Measurements from ENCODE around the gene GABBR2.

The GABBR2 gene

GRCh38 chr9:98415782-98416181 lies 293.0 kb downstream of the GABBR2 start:
- H3K4me3 ChIP-seq (ENCODE audit: low read depth, low read length) = no peak overlapping the region
- TF ChIP-seq CTCF (IDR thresholded peaks at IDR 0.05; ENCODE audit: borderline replicate concordance, insufficient read depth, low read depth, low read length) = no peak

GRCh38 chr9:98413084-98413483 lies 295.7 kb downstream of the GABBR2 start:
- no peak overlapping the region for H3K4me3 ChIP-seq (ENCODE audit: low read depth, low read length)
- no peak for TF ChIP-seq CTCF (IDR thresholded peaks at IDR 0.05; ENCODE audit: borderline replicate concordance, insufficient read depth, low read depth, low read length)

- no peak overlapping the region for H3K4me3 ChIP-seq (ENCODE audit: low read depth, low read length)
- TF ChIP-seq CTCF (IDR thresholded peaks at IDR 0.05; ENCODE audit: borderline replicate concordance, insufficient read depth, low read depth, low read length) = no peak
Measured at GRCh38 chr9:98412101-98412842, 296.5 kb downstream of the GABBR2 start.

- no peak overlapping the region for H3K4me3 ChIP-seq (ENCODE audit: low read depth, low read length)
- no peak for TF ChIP-seq CTCF (IDR thresholded peaks at IDR 0.05; ENCODE audit: borderline replicate concordance, insufficient read depth, low read depth, low read length)
Measured at GRCh38 chr9:98410185-98410697, 298.5 kb downstream of the GABBR2 start.

GRCh38 chr9:98409719-98410118 lies 299.0 kb downstream of the GABBR2 start:
- no peak overlapping the region for H3K4me3 ChIP-seq (ENCODE audit: low read depth, low read length)
- TF ChIP-seq CTCF (IDR thresholded peaks at IDR 0.05; ENCODE audit: borderline replicate concordance, insufficient read depth, low read depth, low read length) = no peak

GRCh38 chr9:98406469-98406868 lies 302.3 kb downstream of the GABBR2 start:
- H3K4me3 ChIP-seq (ENCODE audit: low read depth, low read length) = no peak overlapping the region
- TF ChIP-seq CTCF (IDR thresholded peaks at IDR 0.05; ENCODE audit: borderline replicate concordance, insufficient read depth, low read depth, low read length) = no peak

GRCh38 chr9:98404237-98404636 lies 304.5 kb downstream of the GABBR2 start:
- no peak overlapping the region for H3K4me3 ChIP-seq (ENCODE audit: low read depth, low read length)
- TF ChIP-seq CTCF (IDR thresholded peaks at IDR 0.05; ENCODE audit: borderline replicate concordance, insufficient read depth, low read depth, low read length) = no peak

Measured in GM12875 (cell line).